Measurements from ENCODE around the gene RPN2.

RPN2 gene

GRCh38 chr20:37244572-37244957 is 65.4 kb downstream of the RPN2 start:
- no peak for DNase-seq

GRCh38 chr20:37245216-37246150 is 66.4 kb downstream of the RPN2 start:
- DNase-seq, result no peak

- no peak for DNase-seq
Measured at GRCh38 chr20:37246736-37247135, 67.6 kb downstream of the RPN2 start.

- DNase-seq, result no peak
Measured at GRCh38 chr20:37247547-37247946, 68.4 kb downstream of the RPN2 start.

- no peak for DNase-seq
Measured at GRCh38 chr20:37249304-37249703, 70.2 kb downstream of the RPN2 start.

GRCh38 chr20:37251825-37252477 is 72.8 kb downstream of the RPN2 start:
- no peak for DNase-seq

- no peak for DNase-seq
Measured at GRCh38 chr20:37253087-37253486, 74.0 kb downstream of the RPN2 start.

GRCh38 chr20:37254114-37254878 is 75.2 kb downstream of the RPN2 start:
- DNase-seq, result no peak

- no peak for DNase-seq
Measured at GRCh38 chr20:37256286-37256685, 77.2 kb downstream of the RPN2 start.

- DNase-seq, result no peak
Measured at GRCh38 chr20:37257530-37257929, 78.4 kb downstream of the RPN2 start.

GRCh38 chr20:37257988-37258387 is 78.9 kb downstream of the RPN2 start:
- no peak for DNase-seq

- DNase-seq, result no peak
Measured at GRCh38 chr20:37259031-37259430, 79.9 kb downstream of the RPN2 start.

GRCh38 chr20:37259865-37260264 is 80.7 kb downstream of the RPN2 start:
- DNase-seq, result no peak

GRCh38 chr20:37260923-37261322 is 81.8 kb downstream of the RPN2 start:
- no peak for DNase-seq

GRCh38 chr20:37261714-37262113 is 82.6 kb downstream of the RPN2 start, which contains the start of gene GHRH:
Gene GHRH (minus strand): TSS chr20:37261814. CDS start chr20:37256889, 4,925 bp downstream.
- no peak for DNase-seq

- no peak for DNase-seq
Measured at GRCh38 chr20:37262505-37262904, 83.4 kb downstream of the RPN2 start.

- DNase-seq, result no peak
Measured at GRCh38 chr20:37263686-37264085, 84.6 kb downstream of the RPN2 start.

GRCh38 chr20:37265152-37265551 is 86.0 kb downstream of the RPN2 start:
- no peak for DNase-seq

- no peak for DNase-seq
Measured at GRCh38 chr20:37266940-37267666, 88.0 kb downstream of the RPN2 start.

- no peak for DNase-seq
Measured at GRCh38 chr20:37267667-37268313, 88.7 kb downstream of the RPN2 start.

GRCh38 chr20:37270576-37271420 is 91.7 kb downstream of the RPN2 start:
- no peak for DNase-seq
